ENCODE measurements around the gene PAEP.
"Not testable (repeated sequence)": the region's sequence is repeated elsewhere in the genome, so short reads cannot be mapped to it uniquely, and the experiment has no call there.

The PAEP gene

DNA sequence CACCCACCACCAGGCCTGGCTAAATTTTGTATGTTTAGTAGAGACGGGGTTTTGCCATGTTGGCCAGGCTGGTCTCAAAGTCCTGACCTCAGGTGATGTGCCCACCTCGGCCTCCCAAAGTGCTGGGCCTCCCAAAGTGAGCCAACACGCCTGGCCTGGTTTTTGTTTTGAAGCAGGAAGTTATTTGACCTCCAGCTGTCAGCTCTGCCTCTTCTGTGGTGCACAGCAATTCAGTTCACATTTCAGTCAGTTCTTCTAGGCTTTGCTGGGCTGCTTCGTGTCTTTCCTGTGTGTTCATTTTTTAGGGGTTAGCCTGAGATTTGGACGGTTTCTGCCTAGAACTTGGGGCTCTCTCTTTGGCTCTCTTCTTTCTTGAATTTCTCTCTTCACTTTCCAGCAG is 31.4 kb upstream of the PAEP start:
- H3K27ac ChIP-seq (ENCODE audit: low read length) = no peak overlapping the region
- no peaks in the 10 kb centered on the region for H3K27me3 ChIP-seq (ENCODE audit: insufficient read depth, low read length)
- no peaks in the 10 kb centered on the region for H3K4me1 ChIP-seq (ENCODE audit: insufficient read depth, low read length)
- H3K9me3 ChIP-seq (ENCODE audit: insufficient read depth, low read depth, low read length) = no peaks in the 10 kb centered on the region
- H3K9ac ChIP-seq (ENCODE audit: low read depth, low read length) = no peak overlapping the region
- H3K36me3 ChIP-seq (ENCODE audit: insufficient read depth, low read depth, low read length) = no peaks in the 10 kb centered on the region
- H3K4me3 ChIP-seq (ENCODE audit: low read length) = no peak overlapping the region

DNA sequence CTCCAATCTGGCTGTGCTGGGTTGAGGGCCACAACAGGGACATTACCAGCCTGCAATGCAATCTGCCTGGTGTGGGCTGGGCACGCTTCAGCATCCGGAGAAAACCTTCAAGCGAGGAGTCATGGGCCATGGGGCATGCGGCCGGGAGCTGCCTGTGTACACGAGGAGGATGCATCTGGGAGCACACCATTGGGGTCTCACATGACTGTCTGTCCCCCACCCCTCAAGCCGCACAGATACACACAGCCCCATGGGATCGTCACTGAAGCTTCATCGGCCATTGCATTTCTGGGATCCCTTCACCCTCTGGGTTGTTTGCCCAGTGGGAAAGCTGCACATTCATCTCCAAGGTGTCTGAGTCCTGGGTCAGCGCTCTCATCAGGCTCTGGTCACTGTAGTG is 30.5 kb upstream of the PAEP start:
- Histone ChIP-seq H3K9me3 (ENCODE audit: insufficient read depth, low read depth, low read length) (no peaks in the 10 kb centered on the region), H3K27me3 (ENCODE audit: insufficient read depth, low read length) (no peaks in the 10 kb centered on the region), H3K9ac (ENCODE audit: low read depth, low read length) (no peak overlapping the region)

DNA sequence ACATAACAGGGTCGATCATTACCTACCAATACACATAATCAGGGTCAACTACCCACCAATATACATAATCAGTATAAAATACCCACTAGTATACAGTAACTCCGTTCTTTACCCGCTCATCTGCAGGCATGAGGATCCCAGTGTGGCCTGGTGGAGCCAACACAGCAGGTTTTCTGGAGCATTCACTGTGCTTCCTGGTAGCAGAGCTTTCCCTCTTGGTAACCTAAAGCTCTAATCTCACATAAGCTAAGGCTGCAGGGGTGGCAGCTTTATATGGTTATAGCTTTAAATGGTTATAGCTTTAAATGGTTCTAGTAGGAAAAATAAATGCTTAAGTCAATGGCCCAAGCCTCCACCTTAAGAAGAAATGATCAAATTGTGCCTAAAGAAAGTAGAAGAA is 28.4 kb upstream of the PAEP start:
- Histone ChIP-seq H3K9ac (ENCODE audit: low read depth, low read length) (no peak overlapping the region), H3K4me3 (ENCODE audit: low read length) (no peak overlapping the region)

More for the DNA sequence above, 30.5 kb upstream of the PAEP start:
- H3K36me3 ChIP-seq (ENCODE audit: insufficient read depth, low read depth, low read length) = no peaks in the 10 kb centered on the region
- H3K4me3 ChIP-seq (ENCODE audit: low read length) = no peak overlapping the region
- no peak overlapping the region for H3K27ac ChIP-seq (ENCODE audit: low read length)
- H3K4me1 ChIP-seq (ENCODE audit: insufficient read depth, low read length) = no peaks in the 10 kb centered on the region

DNA sequence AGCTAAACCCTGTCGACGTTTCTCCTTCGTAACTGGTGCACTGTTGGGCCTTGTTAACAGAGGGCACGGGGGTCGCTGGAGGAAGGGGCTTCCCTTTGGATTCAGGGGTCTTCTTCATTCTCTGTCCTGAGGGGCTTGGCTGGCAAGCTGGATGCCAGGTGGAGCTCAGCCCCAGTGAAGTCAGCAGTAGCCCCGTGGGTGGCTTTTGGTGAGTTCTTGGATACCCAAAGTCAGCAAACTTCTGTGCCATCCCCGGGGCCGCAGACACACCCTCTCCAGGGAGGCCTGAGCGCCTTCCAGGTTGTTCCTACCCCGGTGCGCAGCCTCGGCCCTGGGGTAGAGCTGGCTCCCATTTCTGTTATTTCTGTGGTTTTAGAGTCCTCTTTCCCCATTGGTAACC is 27.9 kb upstream of the PAEP start:
- no peak overlapping the region for H3K4me3 ChIP-seq (ENCODE audit: low read length)
- no peak overlapping the region for H3K9ac ChIP-seq (ENCODE audit: low read depth, low read length)

More for the DNA sequence above, 28.4 kb upstream of the PAEP start:
- no peaks in the 10 kb centered on the region for H3K27me3 ChIP-seq (ENCODE audit: insufficient read depth, low read length)
- H3K27ac ChIP-seq (ENCODE audit: low read length) = no peak overlapping the region
- H3K36me3 ChIP-seq (ENCODE audit: insufficient read depth, low read depth, low read length) = no peaks in the 10 kb centered on the region
- H3K4me1 ChIP-seq (ENCODE audit: insufficient read depth, low read length) = no peaks in the 10 kb centered on the region
- H3K9me3 ChIP-seq (ENCODE audit: insufficient read depth, low read depth, low read length) = no peaks in the 10 kb centered on the region

DNA sequence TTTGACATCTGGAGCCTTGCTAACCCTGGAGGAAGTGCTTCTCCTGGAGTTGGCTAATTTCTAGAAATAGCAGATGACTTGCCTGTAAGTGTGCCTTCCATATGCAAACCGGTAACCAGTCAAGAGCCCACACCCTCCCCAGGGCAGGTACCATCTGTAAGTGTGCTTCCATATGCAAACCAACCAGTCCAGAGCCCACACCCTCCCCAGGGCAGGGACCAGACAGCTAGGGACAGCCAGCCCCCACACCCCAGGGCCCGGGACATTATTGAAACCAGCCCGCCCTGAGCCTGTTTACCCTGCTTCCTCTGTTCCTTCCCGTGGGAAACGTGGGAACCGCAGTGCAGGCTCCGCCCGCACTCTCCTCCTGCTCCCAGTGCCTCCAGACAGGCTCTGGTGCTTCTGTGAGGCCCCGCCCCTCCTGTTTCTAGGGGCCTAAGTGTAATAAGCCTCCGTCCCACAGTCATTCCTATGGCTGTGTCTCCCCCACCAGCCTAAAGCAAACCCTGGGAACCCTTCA is 27.3 kb upstream of the PAEP start:
- not testable (repeated sequence) for H3K4me1 ChIP-seq (ENCODE audit: insufficient read depth, low read length); H3K36me3 ChIP-seq (ENCODE audit: insufficient read depth, low read depth, low read length); H3K9me3 ChIP-seq (ENCODE audit: insufficient read depth, low read depth, low read length); H3K27me3 ChIP-seq (ENCODE audit: insufficient read depth, low read length); H3K9ac ChIP-seq (ENCODE audit: low read depth, low read length); H3K27ac ChIP-seq (ENCODE audit: low read length); H3K4me3 ChIP-seq (ENCODE audit: low read length)

More for the DNA sequence above, 27.9 kb upstream of the PAEP start:
- no peaks in the 10 kb centered on the region for H3K36me3 ChIP-seq (ENCODE audit: insufficient read depth, low read depth, low read length)
- no peaks in the 10 kb centered on the region for H3K27me3 ChIP-seq (ENCODE audit: insufficient read depth, low read length)
- H3K9me3 ChIP-seq (ENCODE audit: insufficient read depth, low read depth, low read length) = no peaks in the 10 kb centered on the region
- no peaks in the 10 kb centered on the region for H3K4me1 ChIP-seq (ENCODE audit: insufficient read depth, low read length)
- no peak overlapping the region for H3K27ac ChIP-seq (ENCODE audit: low read length)

DNA sequence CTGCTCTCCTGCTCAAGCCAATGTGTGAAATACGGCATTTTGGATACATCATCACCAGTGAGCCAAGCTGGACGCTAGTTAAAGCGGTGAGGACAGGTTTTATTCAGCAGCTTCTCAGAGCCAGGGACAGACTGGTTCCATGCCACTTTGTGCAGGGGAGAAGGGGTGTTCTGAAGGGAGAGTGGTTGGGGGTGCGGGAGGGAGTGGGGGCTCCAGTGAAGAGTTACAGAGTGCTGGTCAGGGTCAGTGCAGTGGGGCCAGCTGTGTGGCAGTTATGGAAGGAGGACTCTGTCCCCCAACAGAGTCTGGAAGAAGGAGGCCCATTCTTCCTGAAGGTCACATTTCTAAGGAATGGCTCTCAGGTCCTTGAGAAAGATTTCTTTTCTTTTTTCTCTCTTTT is 26.7 kb upstream of the PAEP start:
- not testable (repeated sequence) for H3K9ac ChIP-seq (ENCODE audit: low read depth, low read length); H3K4me3 ChIP-seq (ENCODE audit: low read length); H3K27me3 ChIP-seq (ENCODE audit: insufficient read depth, low read length); H3K36me3 ChIP-seq (ENCODE audit: insufficient read depth, low read depth, low read length); H3K9me3 ChIP-seq (ENCODE audit: insufficient read depth, low read depth, low read length); H3K27ac ChIP-seq (ENCODE audit: low read length); H3K4me1 ChIP-seq (ENCODE audit: insufficient read depth, low read length)

DNA sequence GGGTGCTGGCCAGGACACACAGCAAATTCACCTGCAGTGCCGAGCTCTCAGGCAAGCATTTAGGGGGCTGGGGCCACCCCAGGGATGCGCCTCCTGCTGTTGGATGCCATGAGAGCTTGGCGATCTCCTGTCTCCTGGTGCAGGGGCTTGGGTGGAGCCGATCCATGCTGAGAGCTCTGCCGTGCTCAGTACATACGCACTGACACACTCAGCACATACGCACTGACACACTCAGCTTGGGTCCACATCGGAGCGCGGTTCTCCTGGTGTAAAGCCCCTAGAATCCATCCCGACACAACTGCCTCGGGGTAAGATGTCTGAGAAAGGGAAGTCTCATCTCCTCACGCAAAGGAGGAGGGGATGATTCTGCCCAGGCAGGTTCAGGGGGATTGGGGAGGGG is 25.9 kb upstream of the PAEP start:
- not testable (repeated sequence) for H3K9me3 ChIP-seq (ENCODE audit: insufficient read depth, low read depth, low read length); H3K9ac ChIP-seq (ENCODE audit: low read depth, low read length); H3K36me3 ChIP-seq (ENCODE audit: insufficient read depth, low read depth, low read length); H3K27me3 ChIP-seq (ENCODE audit: insufficient read depth, low read length); H3K27ac ChIP-seq (ENCODE audit: low read length); H3K4me3 ChIP-seq (ENCODE audit: low read length); H3K4me1 ChIP-seq (ENCODE audit: insufficient read depth, low read length)

DNA sequence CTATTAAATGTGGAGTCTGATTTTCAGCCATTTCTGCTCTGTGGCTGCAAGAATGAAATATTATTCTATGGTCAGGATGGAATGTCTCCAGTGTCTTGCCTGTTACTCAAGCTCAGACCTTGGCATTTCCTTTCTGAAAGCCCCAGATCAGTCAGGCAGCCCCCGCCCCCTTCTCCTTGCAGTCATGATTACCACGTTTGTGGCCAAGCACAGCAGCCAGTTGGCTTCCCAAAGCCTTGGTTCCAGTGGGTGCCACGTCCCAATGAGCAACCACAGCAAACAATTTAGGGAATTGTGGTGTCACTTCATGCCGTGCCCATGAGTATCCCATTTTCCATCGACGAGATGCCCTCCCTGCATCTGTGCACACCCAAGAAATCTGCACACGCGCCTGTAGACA is 25.3 kb upstream of the PAEP start:
- Histone ChIP-seq H3K4me1 (ENCODE audit: insufficient read depth, low read length) (no peaks in the 10 kb centered on the region), H3K9ac (ENCODE audit: low read depth, low read length) (no peak overlapping the region), H3K4me3 (ENCODE audit: low read length) (no peak overlapping the region), H3K36me3 (ENCODE audit: insufficient read depth, low read depth, low read length) (no peaks in the 10 kb centered on the region), H3K27me3 (ENCODE audit: insufficient read depth, low read length) (no peaks in the 10 kb centered on the region), H3K27ac (ENCODE audit: low read length) (no peak overlapping the region), H3K9me3 (ENCODE audit: insufficient read depth, low read depth, low read length) (no peaks in the 10 kb centered on the region)

DNA sequence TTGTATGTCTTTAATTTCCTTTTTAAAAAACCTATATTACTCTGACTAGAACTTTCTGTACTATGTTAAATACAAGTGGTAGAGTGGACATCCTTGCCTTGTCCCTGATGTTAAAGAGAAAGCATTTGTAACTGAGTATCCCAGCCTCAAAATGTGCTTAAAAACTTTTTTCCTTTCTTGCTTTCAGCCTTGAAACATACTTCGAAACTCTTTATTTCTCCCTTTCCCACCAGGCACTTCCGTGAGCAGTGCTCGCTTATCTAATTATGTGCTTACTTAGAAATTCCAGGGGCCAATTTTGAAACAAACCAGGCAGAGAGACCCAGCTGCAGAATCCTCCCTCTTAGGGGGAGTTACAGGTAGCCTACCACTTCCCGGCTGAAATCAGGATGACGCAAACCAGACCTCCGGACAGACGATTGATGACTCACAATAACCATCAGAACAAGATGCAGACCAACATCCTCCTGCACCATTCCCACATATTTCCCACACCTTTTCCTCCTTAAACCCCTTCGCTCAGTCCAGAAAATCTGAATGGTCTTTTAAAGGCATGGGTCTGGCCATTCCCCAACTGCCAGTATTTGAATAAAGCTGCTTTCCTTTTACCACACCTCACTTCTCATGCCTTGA is 18.2 kb upstream of the PAEP start:
- H3K4me3 ChIP-seq (ENCODE audit: low read length); H3K36me3 ChIP-seq (ENCODE audit: insufficient read depth, low read depth, low read length): not testable (repeated sequence)

DNA sequence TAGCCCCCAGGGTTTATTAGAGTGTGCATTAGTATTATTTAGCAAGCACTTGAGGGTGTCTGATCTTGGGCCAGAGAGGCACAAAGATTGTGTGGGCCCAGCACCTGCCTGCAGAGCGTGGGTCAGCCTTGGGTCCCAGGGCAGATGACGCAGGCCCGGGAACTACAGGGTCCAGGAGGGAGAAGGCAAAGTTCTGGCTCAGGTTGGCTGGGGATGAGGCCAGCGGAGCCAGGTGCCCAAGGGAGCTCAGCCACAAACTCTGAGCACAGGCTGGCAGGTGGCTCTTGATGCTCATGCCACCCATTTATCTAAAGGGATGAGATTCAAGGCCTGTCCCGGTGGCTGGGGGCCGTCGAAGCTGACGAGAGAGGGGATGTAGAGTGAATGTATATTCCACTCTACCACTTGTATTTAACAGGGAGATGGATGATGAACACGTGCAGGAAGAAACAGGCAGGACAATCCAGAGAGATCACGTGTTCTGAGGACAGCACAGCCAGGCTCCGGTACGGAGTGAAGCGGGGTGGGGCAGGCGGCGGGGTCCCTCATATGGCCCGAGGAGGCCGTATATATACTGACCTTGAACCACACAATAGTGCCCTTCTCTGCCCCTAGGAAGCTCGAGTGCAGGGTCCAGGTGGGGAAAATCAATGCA is 16.4 kb upstream of the PAEP start:
- H3K4me3 ChIP-seq (ENCODE audit: low read length) = no peak overlapping the region

More for the DNA sequence above, 18.2 kb upstream of the PAEP start:
- not testable (repeated sequence) for H3K4me1 ChIP-seq (ENCODE audit: insufficient read depth, low read length); H3K9ac ChIP-seq (ENCODE audit: low read depth, low read length); H3K27ac ChIP-seq (ENCODE audit: low read length); H3K27me3 ChIP-seq (ENCODE audit: insufficient read depth, low read length); H3K9me3 ChIP-seq (ENCODE audit: insufficient read depth, low read depth, low read length)

DNA sequence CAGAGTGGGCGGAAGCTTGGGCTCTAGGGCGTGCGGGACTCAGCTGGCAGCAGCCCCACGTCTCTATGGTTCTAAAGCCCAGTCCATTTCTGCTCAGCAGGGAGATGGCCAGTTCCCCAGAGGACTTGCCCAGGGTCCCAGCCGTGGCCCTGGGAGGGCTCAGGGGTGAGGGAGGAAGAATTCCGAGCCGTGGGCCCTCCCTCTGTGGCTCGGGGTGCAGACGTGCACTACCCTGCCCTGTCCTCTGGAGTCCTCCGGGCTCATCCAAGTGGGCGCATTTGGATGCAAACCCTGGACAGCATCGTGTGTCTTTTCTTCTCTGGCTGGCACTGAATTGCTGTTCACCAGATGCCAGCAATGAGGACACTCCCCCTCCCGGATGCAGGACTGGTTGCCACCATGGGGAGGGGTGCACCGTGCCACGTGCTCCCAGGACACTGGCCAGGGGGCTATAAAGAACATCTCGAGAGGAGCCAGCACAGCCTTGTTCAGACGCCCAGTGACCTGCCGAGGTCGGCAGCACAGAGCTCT is 15.8 kb upstream of the PAEP start, which contains the start of gene OBP2A:
Gene OBP2A (plus strand): TSS at position 481 of the 531 bp plus-strand sequence. CDS start 55 bp downstream, outside the sequence.
- not testable (repeated sequence) for H3K4me1 ChIP-seq (ENCODE audit: insufficient read depth, low read length); H3K4me3 ChIP-seq (ENCODE audit: low read length); H3K9me3 ChIP-seq (ENCODE audit: insufficient read depth, low read depth, low read length); H3K9ac ChIP-seq (ENCODE audit: low read depth, low read length); H3K36me3 ChIP-seq (ENCODE audit: insufficient read depth, low read depth, low read length); H3K27me3 ChIP-seq (ENCODE audit: insufficient read depth, low read length); H3K27ac ChIP-seq (ENCODE audit: low read length)

More for the DNA sequence above, 16.4 kb upstream of the PAEP start:
- Histone ChIP-seq H3K27me3 (ENCODE audit: insufficient read depth, low read length) (no peaks in the 10 kb centered on the region), H3K9me3 (ENCODE audit: insufficient read depth, low read depth, low read length) (no peaks in the 10 kb centered on the region), H3K36me3 (ENCODE audit: insufficient read depth, low read depth, low read length) (no peaks in the 10 kb centered on the region), H3K4me1 (ENCODE audit: insufficient read depth, low read length) (no peaks in the 10 kb centered on the region), H3K27ac (ENCODE audit: low read length) (no peak overlapping the region), H3K9ac (ENCODE audit: low read depth, low read length) (no peak overlapping the region)

All from iPS-20b (cell line).